ACC112 (cell line): ENCODE measurements around the gene MYO3B.
"Not testable (repeated sequence)": the region's sequence is repeated elsewhere in the genome, so short reads cannot be mapped to it uniquely, and the experiment has no call there.

Experiments
- H2AFZ ChIP-seq: fragments of 200-600 bp; sonication (generic); one replicate; pipeline ENCODE4 v1.6.0; 2017; ENCODE audit warnings: antibody characterized with exemption, low read length; ENCODE audit not compliant: unreplicated experiment
- H3K27ac ChIP-seq: fragments of 200-600 bp; sonication (generic); 2 replicates; pipeline ENCODE4 v1.5.1; 2014; ENCODE audit warnings: low read depth, mild to moderate bottlenecking, antibody characterized with exemption, low read length, moderate library complexity
- H3K27me3 ChIP-seq: fragments of 200-600 bp; sonication (generic); 2 replicates; pipeline ENCODE4 v1.6.1; 2014; ENCODE audit warnings: mild to moderate bottlenecking, antibody characterized with exemption, low read length, moderate library complexity, mixed read lengths; ENCODE audit not compliant: insufficient read depth
- H3K36me3 ChIP-seq: fragments of 200-600 bp; sonication (generic); 2 replicates; pipeline ENCODE4 v1.6.1; 2016; ENCODE audit warnings: mild to moderate bottlenecking, antibody characterized with exemption, low read length, moderate library complexity, mixed read lengths; ENCODE audit not compliant: insufficient read depth
- H3K4me1 ChIP-seq: fragments of 200-600 bp; sonication (generic); one replicate; pipeline ENCODE4 v1.6.1; 2016; ENCODE audit warnings: low read length, mixed read lengths; ENCODE audit not compliant: insufficient read depth, unreplicated experiment, control insufficient read depth
- H3K4me3 ChIP-seq: fragments of 200-600 bp; sonication (generic); 2 replicates; pipeline ENCODE4 v1.5.1; 2014; ENCODE audit warnings: mild to moderate bottlenecking, low read depth, low read length
- H3K79me2 ChIP-seq: fragments of 200-600 bp; sonication (generic); one replicate; pipeline ENCODE4 v1.6.0; 2016; ENCODE audit warnings: low read length; ENCODE audit not compliant: control insufficient read depth, unreplicated experiment, insufficient read depth

Gene MYO3B

GRCh38 chr2:170336916-170337315 lies 159.0 kb downstream of the MYO3B start:
- H3K79me2 ChIP-seq = no peaks in the 10 kb centered on the region
- H3K4me3 ChIP-seq = no peak overlapping the region
- no peaks in the 10 kb centered on the region for H3K36me3 ChIP-seq
- peaks cover 50% of the 10 kb centered on the region for H3K27me3 ChIP-seq
- H3K4me1 ChIP-seq = no peaks in the 10 kb centered on the region
- no peak overlapping the region for H3K27ac ChIP-seq
- no peak overlapping the region for H2AFZ ChIP-seq

GRCh38 chr2:170339322-170339721 lies 161.4 kb downstream of the MYO3B start:
- Histone ChIP-seq H2AFZ (no peak overlapping the region), H3K27ac (no peak overlapping the region), H3K4me1 (no peaks in the 10 kb centered on the region), H3K79me2 (no peaks in the 10 kb centered on the region), H3K27me3 (peaks cover 31% of the 10 kb centered on the region), H3K4me3 (no peak overlapping the region), H3K36me3 (no peaks in the 10 kb centered on the region)

GRCh38 chr2:170339750-170340692 lies 162.1 kb downstream of the MYO3B start:
- Histone ChIP-seq H3K36me3 (no peaks in the 10 kb centered on the region), H3K79me2 (no peaks in the 10 kb centered on the region), H3K4me3 (no peak overlapping the region), H2AFZ (no peak overlapping the region), H3K4me1 (no peaks in the 10 kb centered on the region), H3K27ac (no peak overlapping the region), H3K27me3 (peaks cover 25% of the 10 kb centered on the region)

- Histone ChIP-seq H3K4me3 (no peak overlapping the region), H3K27ac (no peak overlapping the region), H3K79me2 (no peaks in the 10 kb centered on the region), H3K4me1 (no peaks in the 10 kb centered on the region), H3K27me3 (peaks cover 25% of the 10 kb centered on the region), H3K36me3 (no peaks in the 10 kb centered on the region), H2AFZ (no peak overlapping the region)
These were observed 162.7 kb downstream of the MYO3B start for GRCh38 chr2:170340693-170341068.

GRCh38 chr2:170341684-170342623 lies 164.0 kb downstream of the MYO3B start:
- Histone ChIP-seq H2AFZ (no peak overlapping the region), H3K79me2 (no peaks in the 10 kb centered on the region), H3K27me3 (peaks cover 25% of the 10 kb centered on the region), H3K4me1 (no peaks in the 10 kb centered on the region), H3K27ac (no peak overlapping the region), H3K36me3 (no peaks in the 10 kb centered on the region), H3K4me3 (no peak overlapping the region)

GRCh38 chr2:170344663-170345346 lies 166.9 kb downstream of the MYO3B start:
- H3K27me3 ChIP-seq = peaks cover 13% of the 10 kb centered on the region
- H2AFZ ChIP-seq = no peak overlapping the region
- H3K4me1 ChIP-seq = no peaks in the 10 kb centered on the region
- no peaks in the 10 kb centered on the region for H3K36me3 ChIP-seq
- H3K79me2 ChIP-seq = no peaks in the 10 kb centered on the region
- H3K4me3 ChIP-seq = no peak overlapping the region
- H3K27ac ChIP-seq = no peak overlapping the region

GRCh38 chr2:170345607-170346006 lies 167.7 kb downstream of the MYO3B start:
- Histone ChIP-seq H3K36me3 (no peaks in the 10 kb centered on the region), H3K4me3 (no peak overlapping the region), H3K27me3 (peaks cover 5% of the 10 kb centered on the region), H3K27ac (no peak overlapping the region), H3K79me2 (no peaks in the 10 kb centered on the region), H3K4me1 (no peaks in the 10 kb centered on the region), H2AFZ (no peak overlapping the region)

- H3K4me3 ChIP-seq, H3K27ac ChIP-seq, H3K36me3 ChIP-seq, H3K4me1 ChIP-seq, H2AFZ ChIP-seq, H3K79me2 ChIP-seq: not testable (repeated sequence)
- H3K27me3 ChIP-seq = peaks cover 29% of the 10 kb centered on the region
These were observed 171.3 kb downstream of the MYO3B start for GRCh38 chr2:170349269-170349668.

GRCh38 chr2:170350929-170351826 lies 173.2 kb downstream of the MYO3B start:
- H2AFZ ChIP-seq = no peak overlapping the region
- no peak overlapping the region for H3K27ac ChIP-seq
- peaks cover 34% of the 10 kb centered on the region for H3K27me3 ChIP-seq
- no peaks in the 10 kb centered on the region for H3K4me1 ChIP-seq
- H3K79me2 ChIP-seq = no peaks in the 10 kb centered on the region
- H3K36me3 ChIP-seq = no peaks in the 10 kb centered on the region
- H3K4me3 ChIP-seq = no peak overlapping the region
